GM19395 (cell line): Measurements from ENCODE around the gene ZNF678.
"Not testable (repeated sequence)": the region's sequence is repeated elsewhere in the genome, so short reads cannot be mapped to it uniquely, and the experiment has no call there.

Experiments used
- ATAC-seq: cut with Tn5 transposase; IDR thresholded peaks from one replicate; pipeline ENCODE4 v1.9.1; 2021; ENCODE audit warnings: mild to moderate bottlenecking, moderate library complexity; ENCODE audit not compliant: unreplicated experiment

Gene ZNF678

DNA sequence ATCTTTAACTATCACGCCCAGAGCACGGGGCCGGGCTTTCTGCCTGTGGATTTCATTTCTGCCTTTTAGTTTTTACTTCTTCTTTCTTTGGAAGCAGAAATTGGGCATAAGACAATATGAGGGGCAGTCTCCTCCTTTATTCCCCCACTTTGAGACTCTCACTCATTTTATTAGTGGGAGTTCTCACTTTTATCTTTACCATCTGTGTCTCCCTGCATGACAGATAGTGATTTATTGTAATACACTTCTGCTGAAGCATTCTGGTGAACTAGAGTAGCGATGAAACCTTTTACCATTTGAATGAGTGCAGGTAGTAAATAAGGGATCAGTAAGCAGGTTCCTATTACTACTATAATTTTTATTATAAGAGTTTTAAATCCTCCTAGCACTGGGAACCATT is 26.4 kb downstream of the ZNF678 start:
- not testable (repeated sequence) for ATAC-seq

DNA sequence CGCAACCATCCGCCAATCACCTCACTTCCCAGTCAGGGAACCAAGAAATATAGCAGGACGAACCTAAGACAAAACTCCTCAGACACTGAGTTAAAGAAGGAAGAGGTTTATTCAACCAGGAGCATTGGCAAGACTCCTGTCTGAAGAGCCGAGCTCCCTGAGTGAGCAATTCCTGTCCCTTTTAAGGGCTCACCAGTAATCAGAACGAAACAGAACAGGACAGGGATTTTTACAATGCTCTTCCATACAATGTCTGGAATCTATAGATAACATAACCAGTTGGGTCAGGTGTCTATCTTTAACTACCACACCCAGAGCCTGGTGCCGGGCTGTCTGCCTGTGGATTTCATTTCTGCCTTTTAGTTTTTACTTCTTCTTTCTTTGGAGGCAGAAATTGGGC is 32.9 kb downstream of the ZNF678 start:
- not testable (repeated sequence) for ATAC-seq

DNA sequence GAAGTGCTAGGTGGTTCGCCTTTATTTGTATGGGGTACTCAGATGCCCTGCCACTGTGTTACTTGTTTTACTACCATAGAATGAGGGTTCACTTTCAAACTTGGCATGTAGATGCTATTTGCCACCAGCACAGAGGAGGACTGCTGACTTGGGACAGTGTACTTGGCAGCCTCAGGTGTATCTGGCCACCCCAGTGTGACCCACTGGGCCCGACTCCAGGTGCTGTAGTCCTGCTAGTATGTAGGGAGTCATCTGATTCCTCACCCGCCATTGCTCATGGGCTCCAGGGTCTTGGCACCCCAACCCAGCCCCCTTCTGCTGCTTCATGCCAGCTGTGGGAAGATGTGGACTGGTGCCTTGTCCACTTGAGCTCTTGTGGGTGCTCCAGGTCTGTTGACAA is 40.0 kb downstream of the ZNF678 start:
- ATAC-seq = no peak

DNA sequence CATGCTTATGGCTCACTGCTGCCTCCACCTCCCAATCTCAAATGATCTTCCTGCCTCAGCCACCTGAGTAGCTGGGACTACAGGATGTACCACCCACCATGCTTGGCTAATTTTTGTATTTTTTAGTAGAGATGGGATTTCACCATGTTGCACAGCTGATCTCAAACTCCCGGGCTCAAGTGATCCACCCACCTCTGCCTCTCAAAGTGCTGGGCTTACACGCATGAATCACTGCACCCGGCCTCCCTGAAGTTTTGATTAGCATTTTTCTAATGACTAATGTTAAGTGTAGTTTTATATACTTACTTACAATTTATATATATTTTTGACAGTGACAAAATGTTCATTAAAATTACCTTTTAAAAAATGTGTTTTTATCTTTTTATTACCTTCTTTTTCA is 41.1 kb downstream of the ZNF678 start:
- ATAC-seq = no peak

DNA sequence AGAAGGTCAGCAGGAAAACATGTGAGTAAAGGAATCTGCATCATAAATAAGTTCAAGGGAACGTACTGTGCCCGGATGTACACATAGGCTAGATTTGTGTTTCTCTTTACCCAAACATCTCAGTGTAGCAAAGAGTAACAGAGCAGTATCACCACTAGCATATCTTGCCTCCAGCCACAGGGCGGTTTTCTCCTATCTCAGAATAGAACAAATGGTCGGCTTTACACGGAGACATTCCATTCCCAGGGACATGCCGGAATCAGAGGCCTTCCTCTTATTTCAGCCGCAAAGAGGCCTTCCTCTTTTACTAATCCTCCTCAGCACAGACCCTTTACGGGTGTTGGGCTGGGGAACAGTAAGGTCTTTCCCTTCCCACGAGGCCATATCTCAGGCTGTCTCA is 42.9 kb downstream of the ZNF678 start:
- ATAC-seq = not testable (repeated sequence)

DNA sequence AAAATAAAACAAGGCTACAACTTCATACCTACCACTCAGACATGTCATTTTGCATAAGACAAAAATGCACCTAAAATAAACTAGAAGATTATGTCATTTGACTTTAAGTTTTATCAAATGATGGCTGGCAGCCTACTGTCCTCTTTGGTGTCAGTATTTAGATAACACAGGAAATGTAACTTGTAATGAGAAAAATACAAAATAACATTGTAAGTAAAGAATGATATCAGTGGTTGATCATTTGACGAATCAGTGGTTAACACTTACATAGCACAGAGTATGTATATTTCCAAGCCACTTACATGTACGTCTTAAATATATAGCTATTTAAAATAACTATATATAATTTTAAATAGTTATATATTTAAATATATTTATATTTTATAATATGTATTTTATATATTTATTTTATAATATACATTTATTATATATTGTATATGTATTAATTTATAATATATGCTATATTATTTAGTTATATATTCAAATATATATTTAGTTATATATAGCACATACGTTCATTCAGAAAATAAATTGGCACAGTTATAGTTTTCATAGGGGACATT is 44.1 kb downstream of the ZNF678 start:
- no peak for ATAC-seq

DNA sequence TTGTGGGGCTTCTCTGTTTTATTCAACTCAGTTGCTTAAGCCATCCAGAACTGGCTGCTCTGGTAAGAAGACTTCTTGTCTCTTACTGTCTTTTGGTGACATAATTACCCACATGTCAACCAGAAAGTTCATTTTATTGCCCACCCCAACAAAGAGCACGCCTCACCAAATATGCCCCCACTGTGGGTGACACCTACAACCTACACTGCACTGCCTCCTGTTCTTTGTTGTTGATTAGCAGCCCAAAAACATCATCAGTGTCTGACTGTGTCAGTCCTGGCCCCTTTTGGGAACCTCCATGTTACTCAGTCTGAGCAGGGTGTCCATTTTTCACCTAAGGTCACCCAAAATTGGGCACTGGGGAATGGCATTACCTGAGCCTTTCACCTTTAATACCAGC is 49.3 kb downstream of the ZNF678 start:
- no peak for ATAC-seq

DNA sequence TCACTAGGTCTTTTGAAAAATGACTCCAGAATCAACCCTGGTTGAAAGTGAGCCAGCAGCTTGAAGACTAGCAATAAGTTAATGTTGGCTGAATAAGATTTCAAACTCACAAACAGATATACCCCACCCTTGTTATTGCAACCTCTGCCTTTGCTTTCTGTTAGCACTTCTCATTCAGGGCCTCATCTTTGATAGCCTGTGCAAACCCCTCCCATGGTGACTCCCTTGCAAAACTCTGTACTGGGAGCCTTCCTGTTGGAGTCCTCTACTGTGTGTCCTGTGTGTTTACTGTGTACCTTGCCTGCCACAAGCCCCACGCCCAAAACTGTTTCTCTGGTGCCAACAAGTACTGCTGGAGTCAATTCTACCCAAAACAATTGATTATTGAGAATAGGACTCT is 50.2 kb downstream of the ZNF678 start:
- no peak for ATAC-seq

DNA sequence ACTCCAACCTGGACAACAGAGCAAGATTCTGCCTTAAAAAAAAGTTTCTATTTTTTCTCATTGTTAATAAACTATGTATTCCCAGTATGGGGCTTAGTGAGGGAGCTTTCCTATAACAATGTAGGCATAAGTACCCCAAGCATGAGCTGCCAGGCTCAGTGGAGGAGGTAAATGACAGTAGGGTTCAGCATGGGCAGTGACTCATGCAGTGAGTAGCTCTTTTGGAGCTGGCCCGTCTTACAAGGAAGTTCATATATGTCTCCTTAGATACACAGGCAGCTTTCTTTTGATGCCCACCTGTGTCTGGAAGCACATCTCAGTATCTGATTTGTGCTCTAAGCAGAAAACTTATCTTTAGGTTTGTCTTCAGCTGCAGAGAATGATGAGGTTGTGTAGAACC is 57.9 kb downstream of the ZNF678 start:
- no peak for ATAC-seq

DNA sequence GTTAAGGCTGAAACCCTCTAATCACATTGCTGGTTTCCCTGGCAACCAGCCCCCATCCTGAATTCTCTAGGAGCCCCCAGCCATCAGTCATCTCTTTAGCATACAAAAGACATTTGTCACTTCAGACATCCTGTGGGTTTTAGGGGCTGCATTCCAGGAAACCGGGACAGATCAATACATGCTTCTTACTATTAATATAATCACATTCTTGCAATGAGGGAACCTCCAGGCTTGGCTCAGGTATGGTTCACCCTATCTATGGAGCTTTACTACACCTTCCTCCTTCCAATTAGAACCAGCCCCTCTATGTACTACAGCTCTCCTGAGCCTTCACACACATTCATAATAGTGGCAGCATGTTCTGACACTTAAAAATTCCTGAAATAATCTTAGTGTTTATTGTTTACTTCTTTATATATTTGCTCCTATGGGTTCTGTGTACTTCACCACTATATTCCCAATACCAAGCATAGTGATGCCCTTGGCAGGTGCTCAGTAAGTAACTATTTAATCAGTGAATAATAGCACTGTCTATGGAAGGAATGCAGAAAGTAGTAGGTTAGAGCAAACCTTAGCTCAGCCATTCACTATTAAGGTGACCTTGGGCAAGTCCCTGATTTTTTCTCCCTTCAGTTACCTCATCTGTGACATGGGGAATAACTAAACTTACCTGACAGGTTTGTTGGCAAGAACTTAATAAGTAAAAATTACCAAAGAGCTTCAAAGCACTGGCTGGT is 59.6 kb downstream of the ZNF678 start:
- no peak for ATAC-seq

DNA sequence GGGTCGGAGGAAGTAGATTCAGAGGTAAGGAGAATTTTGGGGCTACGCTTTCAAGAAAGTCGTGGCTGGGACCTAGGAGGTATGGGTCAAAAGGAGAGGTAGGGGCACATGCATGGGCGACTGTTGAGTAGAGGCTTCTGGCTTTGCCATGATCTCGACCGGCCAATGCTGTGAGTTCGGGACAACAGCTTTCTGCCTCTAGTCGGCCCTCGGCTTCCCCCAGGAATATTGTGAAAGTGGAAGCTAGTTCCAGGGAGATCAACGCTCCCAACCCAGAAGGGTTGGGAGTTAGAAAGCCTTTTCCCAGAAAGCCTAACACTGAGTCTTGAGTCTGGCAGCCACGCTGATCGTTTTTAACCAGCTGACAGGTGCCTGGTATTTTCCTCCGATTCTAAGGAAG is 69.0 kb downstream of the ZNF678 start:
- no peak for ATAC-seq

DNA sequence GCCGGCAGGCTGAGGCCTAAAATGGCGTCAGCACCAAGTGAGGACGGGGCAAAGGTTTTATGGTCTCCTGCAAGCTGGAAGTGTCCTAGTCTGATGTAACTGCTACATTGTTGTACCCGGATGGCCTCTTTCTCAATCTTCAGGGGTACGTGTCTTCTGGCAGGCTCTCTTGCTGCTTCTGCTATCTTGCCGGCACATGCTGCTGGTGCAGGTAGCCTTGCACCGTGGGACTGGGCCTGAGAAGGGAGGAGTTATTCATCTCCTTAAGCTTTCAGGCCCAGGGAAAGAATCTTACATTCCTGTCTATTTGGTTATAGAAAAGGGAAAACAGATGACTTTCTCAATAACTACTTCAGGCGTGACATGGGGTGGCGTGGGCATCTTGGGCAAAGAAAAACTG is 72.2 kb downstream of the ZNF678 start:
- ATAC-seq = no peak

DNA sequence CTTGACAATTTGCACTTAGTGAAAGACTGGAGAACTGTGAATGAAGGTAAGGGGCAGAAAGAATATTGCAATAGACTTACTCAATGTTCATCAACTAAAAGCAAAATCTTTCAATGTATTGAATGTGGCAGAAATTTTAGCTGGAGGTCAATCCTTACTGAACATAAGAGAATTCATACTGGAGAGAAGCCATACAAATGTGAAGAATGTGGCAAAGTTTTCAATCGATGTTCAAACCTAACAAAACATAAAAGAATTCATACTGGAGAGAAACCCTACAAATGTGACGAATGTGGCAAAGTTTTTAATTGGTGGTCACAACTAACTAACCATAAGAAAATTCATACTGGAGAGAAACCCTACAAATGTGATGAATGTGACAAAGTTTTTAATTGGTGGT is 91.1 kb downstream of the ZNF678 start:
- ATAC-seq = no peak

DNA sequence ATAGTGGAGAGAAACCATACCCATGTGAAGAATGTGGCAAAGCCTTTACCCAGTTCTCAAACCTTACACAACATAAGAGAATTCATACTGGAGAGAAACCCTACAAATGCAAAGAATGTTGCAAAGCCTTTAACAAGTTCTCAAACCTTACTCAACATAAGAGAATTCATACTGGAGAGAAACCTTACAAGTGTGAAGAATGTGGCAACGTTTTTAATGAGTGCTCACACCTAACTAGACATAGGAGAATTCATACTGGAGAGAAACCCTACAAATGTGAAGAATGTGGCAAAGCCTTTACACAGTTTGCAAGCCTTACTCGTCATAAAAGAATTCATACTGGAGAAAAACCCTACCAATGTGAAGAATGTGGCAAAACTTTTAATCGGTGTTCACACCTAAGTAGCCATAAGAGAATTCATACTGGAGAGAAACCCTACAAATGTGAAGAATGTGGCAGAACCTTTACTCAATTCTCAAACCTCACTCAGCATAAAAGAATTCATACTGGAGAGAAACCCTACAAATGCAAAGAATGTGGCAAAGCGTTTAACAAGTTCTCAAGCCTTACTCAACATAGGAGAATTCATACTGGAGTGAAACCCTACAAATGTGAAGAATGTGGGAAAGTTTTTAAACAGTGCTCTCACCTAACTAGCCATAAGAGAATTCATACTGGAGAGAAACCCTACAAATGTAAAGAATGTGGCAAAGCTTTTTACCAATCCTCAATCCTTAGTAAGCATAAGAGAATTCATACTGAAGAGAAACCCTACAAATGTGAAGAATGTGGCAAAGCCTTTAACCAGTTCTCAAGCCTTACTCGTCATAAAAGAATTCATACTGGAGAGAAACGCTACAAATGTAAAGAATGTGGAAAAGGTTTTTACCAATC is 91.7 kb downstream of the ZNF678 start:
- no peak for ATAC-seq

DNA sequence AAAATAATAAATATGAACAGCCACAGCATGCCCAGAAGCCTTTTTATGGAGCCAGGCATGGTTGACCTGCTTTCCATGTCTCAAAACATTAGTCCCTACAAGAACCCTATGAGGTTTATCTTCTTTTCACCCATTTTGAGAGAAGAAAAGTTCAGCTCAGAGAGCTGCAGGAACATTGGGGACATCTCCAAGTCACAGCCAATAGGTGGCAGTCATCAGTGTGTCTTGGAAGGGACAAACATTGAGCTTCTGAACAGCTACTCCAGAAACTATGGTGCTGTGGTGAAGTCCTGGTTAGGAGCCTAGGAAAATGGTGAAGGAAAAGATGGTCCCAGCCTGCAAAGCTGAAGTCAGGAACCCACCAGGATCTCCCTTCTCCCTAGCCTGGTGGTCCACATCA is 98.1 kb downstream of the ZNF678 start:
- no peak for ATAC-seq

DNA sequence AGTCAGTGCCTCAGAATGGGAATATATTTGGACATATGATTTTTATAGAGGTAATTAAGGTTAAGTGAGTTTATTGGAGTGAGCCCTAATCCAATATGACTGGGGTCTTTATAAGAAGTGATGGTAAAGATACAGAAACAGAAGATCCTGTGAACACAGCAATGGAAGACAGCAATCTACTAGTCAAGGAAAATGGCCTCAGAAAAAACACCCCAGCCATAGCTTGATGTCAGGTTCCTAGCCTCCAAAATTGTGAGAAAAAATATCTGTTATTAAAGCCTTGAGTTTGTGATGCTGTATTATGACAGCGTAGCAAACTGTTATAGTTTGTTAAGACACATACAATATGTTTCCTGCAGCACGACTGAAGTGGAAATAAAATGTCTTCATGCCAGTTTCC is 99.6 kb downstream of the ZNF678 start:
- ATAC-seq = no peak

DNA sequence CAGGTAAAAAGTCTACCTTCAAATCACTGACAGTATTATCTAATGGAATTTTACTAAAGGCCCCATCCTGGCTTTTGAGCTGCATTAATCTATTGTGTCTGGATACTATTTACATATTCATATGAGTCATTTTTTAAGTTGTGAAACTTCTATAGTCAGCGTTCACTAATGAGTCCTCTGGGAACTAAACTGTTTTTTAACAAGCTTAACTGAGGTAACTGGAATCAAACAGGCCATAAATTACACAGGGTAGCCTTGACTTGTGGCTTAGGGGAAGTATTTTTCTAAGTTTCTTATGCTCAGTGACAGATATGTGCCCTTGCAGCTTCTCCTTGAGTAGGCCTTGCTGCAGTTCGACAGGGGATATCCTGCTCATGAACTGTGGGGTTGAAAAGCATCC is 102.9 kb downstream of the ZNF678 start:
- no peak for ATAC-seq

DNA sequence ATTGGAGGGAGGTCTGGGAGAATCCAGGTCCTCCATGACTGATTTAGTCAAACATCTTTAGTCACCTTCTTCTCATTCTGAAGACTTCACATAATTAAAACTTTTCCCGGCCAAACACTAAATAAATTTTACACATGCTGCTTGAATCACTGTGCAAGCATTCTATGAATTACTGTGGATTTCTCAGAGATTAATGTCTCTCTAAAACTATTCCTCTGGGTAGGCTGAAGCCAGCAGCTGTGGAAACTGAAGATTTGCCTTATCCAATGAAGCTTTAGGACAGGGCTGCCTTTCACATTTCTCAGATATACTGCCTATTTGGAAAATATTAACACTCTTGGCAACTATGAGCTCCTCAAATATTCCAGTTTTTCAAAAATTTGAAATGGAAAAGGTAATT is 110.1 kb downstream of the ZNF678 start:
- ATAC-seq = no peak

DNA sequence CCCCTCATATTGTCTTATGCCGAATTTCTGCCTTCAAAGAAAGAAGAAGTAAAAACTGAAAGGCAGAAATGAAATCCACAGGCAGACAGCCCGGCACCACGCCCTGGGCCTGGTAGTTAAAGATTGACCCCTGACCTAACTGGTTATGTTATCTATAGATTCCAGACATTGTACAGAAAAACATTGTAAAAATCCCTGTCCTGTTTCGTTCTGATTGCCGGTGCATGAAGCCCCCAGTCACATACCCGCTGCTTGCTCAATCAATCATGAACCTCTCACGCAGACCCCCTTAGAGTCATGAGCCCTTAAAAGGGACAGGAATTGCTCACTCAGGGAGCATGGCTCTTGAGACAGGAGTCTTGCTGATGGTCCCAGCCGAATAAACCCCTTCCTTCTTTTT is 122.5 kb downstream of the ZNF678 start:
- no peak for ATAC-seq

DNA sequence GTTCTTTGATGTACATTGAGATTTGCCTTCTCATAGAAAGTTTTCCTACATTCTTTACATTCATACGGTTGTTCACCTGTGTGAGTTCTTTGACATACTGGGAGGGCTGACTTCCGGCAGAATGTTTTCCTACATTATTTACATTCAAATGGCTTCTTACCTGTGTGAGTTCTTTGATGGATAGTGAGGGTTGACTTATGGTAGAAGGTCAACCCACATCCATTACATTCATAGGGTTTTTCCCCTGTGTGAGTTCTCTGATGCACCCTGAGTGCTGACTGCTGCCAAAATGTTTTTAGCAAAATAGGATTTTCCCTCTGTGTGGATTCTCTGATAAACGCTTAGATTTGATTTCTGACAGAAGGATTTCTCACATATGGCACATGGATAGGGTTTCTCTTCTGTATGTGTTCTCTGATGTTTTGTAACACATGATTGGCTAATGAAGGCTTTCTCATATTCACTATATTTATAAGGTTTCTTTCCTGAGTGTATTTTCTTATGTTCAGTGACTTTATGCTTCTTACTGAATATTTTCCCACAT is 134.0 kb downstream of the ZNF678 start:
- no peak for ATAC-seq

DNA sequence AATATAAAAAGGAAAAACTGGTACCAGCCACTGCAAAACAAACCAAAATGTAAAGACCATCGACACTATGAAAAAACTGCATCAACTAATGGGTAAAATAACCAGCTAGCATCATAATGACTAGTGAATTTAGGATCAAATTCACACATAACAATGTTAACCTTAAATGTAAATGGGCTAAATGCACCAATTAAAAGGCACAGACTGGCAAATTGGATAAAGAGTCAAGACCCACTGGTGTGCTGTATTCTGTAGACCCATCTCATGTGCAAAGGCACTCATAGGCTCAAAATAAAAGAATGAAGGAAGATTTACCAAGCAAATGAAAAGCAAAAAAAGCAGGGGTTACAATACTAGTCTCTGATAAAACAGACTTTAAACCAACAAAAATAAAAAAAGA is 138.3 kb downstream of the ZNF678 start:
- ATAC-seq = not testable (repeated sequence)

DNA sequence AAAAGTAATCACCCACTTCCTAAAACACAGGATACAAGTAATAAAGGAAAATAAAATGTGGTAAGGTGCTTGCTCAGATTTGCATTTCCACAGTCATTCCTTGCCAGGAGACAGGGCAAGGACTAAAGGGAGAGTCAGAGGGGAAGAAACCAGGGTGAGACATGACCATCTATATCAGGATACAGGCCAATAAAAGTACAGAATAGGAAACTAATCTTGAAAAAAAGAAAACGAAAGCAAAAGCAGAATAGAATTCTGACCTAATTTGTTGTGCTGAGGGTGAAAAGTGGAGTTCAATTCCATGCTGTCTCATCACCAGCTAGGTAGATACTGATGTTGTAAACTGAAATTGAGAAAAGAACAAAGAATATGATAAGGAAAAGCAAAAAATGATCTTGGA is 144.5 kb downstream of the ZNF678 start:
- no peak for ATAC-seq
